Stomach (tissue), 9 donors: Measurements from ENCODE around the gene CLK2. TPM values are rescaled to one million over a fixed set of nuclear protein-coding genes. Genes with fewer than 3 reads are reported as not detected.

Experiments
- DNase-seq, 2 donors: peaks; one replicate each; pipeline versions ENCODE4 v3.0.0 to v3.0.0-alpha.2; 2013 to 2019
- H3K27ac ChIP-seq, 5 donors: fragments of 200-600 bp in 4 of 5; sonication (generic) in 4 of 5; one replicate each; pipeline ENCODE4 v1.5.1; 2013 to 2019; ENCODE audit warnings: mild to moderate bottlenecking in 1 of 5, moderate library complexity in 1 of 5
- H3K27me3 ChIP-seq, 3 donors: fragments of 200-600 bp; sonication (generic); one replicate each; pipeline ENCODE4 v1.5.1; 2017 to 2019; ENCODE audit warnings: mixed run types in 1 of 3
- H3K36me3 ChIP-seq, 4 donors: fragments of 200-600 bp; sonication (generic); 1 replicate in 3 of 4; 2 replicates in 1 of 4; pipeline ENCODE4 v1.5.1; 2016 to 2019
- H3K4me1 ChIP-seq, 4 donors: fragments of 200-600 bp; sonication (generic); one replicate each; pipeline ENCODE4 v1.5.1; 2016 to 2019
- H3K4me3 ChIP-seq, 4 donors: fragments of 200-600 bp; sonication (generic) in 3 of 4; one replicate each; pipeline ENCODE4 v1.5.1; 2016 to 2019; ENCODE audit warnings: mild to moderate bottlenecking in 1 of 4
- H3K9me3 ChIP-seq, 4 donors: fragments of 200-600 bp; sonication (generic); one replicate each; pipeline ENCODE4 v1.5.1; 2016 to 2019
- EP300 ChIP-seq: sonication (generic); formaldehyde crosslinking; IDR thresholded peaks from one replicate; pipeline ENCODE4 v1.6.1; 2017; ENCODE audit warnings: antibody characterized with exemption
- POLR2A ChIP-seq, 4 donors: fragments of 450-650 bp; IDR thresholded peaks; one replicate each; pipeline ENCODE4 v1.6.1; 2016; ENCODE audit warnings: antibody characterized with exemption in 4 of 4, control low read depth in 2 of 4, mild to moderate bottlenecking in 1 of 4, moderate library complexity in 1 of 4
- POLR2AphosphoS5 ChIP-seq, 3 donors: sonication (generic); formaldehyde crosslinking; IDR thresholded peaks; one replicate each; pipeline ENCODE4 v1.6.1; 2016; ENCODE audit warnings: antibody characterized with exemption in 3 of 3
- WGBS, 5 donors: extraction: QIAGEN DNeasy Blood & Tissue Kit in 3 of 5; methylation state at CpG; one replicate each; pipeline versions ENCODE4 v1.1.5 to v1.1.7; 2013 to 2018; 5-methylcytosine and 5-hydroxymethylcytosine counted together
- intact Hi-C: fragments of 100-400 bp; cut with DNase I; formaldehyde crosslinking; loops from one replicate; pipeline ENCODE4 v1.15.1; 2023; ENCODE audit warnings: low total_unique reads
- polyA plus RNA-seq, 3 donors: library from polyadenylated mRNA; stranded (reverse); fragments of 200-250 nt; gene quantifications; one replicate each; pipeline ENCODE4 v1.2.3, GENCODE V29; 2013
- total RNA-seq, 5 donors: library from RNA; depleted of rRNA; stranded (reverse); fragments of >200 nt; gene quantifications; one replicate each; pipeline versions ENCODE4 v1.1.0 to v1.2.3, GENCODE V29; 2014 to 2016
- TF ChIP-seq, protein P1 (sequence below), 7 experiments: fragments of 450-650 bp in 4 of 7; fragments of 200-600 bp in 3 of 7; sonication (generic) in 3 of 7; IDR thresholded peaks; one replicate each; pipeline ENCODE4 v1.5.1; 2016 to 2019; ENCODE audit warnings: antibody characterized with exemption in 7 of 7, control low read depth in 2 of 7, mild to moderate bottlenecking in 1 of 7
- donor health status: healthy with polysubstance abuse.
- donor health status: Bipolar disorder and iron deficiency.
- donor health status: healthy.

Gene CLK2
- total and polyA plus RNA-seq, 8 donors, result 16.0 to 77.6 (median 43.3) TPM

DNA sequence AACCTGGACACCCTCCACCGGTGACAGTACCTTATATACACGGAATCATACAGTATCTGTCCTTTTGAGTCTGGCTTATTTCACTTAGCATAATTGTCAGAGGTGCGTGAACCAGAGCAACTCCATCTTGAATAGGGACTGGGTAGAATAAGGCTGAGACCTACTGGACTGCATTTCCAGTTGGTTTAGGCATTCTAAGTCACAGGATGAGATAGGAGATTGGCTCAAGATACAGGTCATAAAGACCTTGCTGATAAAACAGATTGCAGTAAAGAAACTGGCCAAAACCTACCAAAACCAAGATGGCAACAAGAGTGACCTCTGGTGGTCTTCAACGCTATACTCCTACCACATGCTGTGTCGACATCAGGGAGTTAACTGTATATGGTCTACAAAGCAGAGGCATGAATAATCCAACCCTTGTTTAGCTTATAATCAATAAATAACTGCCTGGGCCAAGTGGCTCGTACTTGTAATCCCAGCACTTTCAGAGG is 34.0 kb upstream of the CLK2 start:
- WGBS, 5 donors, result 55 to 63% (median 59%) methylated on average over 6 of the region's 6 CpGs
- Histone ChIP-seq H3K4me3 (no peak overlapping the region), H3K36me3 (peaks cover 0 to 10% (median 6%) of the 10 kb centered on the region in 4 donors), H3K27ac (peak overlapping the region in 1 of 5 donors; percentile 92), H3K4me1 (peaks cover 17 to 34% (median 28%) of the 10 kb centered on the region in 4 donors), H3K9me3 (no peaks in the 10 kb centered on the region), H3K27me3 (no peaks in the 10 kb centered on the region)
- DNase-seq, result peak in 1 of 2 donors; percentile 67
- intact Hi-C loops, result no loop called here
- TF ChIP-seq, protein P1, sequence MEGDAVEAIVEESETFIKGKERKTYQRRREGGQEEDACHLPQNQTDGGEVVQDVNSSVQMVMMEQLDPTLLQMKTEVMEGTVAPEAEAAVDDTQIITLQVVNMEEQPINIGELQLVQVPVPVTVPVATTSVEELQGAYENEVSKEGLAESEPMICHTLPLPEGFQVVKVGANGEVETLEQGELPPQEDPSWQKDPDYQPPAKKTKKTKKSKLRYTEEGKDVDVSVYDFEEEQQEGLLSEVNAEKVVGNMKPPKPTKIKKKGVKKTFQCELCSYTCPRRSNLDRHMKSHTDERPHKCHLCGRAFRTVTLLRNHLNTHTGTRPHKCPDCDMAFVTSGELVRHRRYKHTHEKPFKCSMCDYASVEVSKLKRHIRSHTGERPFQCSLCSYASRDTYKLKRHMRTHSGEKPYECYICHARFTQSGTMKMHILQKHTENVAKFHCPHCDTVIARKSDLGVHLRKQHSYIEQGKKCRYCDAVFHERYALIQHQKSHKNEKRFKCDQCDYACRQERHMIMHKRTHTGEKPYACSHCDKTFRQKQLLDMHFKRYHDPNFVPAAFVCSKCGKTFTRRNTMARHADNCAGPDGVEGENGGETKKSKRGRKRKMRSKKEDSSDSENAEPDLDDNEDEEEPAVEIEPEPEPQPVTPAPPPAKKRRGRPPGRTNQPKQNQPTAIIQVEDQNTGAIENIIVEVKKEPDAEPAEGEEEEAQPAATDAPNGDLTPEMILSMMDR (IDR thresholded peaks at IDR 0.05), result peak in 1 of 7 experiments; percentile 19
- TF ChIP-seq POLR2A (IDR thresholded peaks at IDR 0.05), result no peak

DNA sequence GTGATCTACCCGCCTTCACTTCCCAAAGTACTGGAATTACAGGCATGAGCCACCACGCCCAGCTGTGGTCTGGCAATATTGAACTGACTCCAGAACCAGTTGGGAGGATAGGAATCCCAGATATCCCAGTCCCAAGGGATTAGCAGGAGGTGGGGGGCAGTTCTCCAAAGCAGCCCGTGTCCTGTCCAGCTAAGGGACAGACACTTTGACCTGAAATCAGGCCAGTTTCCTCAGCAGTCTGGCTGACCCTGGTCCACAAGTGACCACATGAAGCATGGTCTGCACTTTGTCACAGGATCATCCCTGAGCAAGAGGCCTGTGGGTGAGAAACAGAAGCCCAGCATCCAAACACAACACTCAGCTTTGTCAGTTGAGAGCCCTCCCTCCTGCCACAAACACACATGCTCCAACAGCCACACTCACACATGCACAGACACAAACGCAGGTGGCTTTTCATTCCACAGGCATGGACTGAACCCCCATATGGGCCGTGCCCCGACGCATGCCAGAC is 32.6 kb upstream of the CLK2 start:
- no peak overlapping the region for H3K4me3 ChIP-seq
- intact Hi-C loops, result no loop called here
- no peak overlapping the region for H3K27ac ChIP-seq
- 63 to 86% (median 72%) methylated on average over 7 of the region's 7 CpGs for WGBS, 5 donors
- no peaks in the 10 kb centered on the region for H3K9me3 ChIP-seq
- H3K4me1 ChIP-seq, result peaks cover 17 to 28% (median 22%) of the 10 kb centered on the region in 4 donors
- peaks cover 0 to 4% (median 1%) of the 10 kb centered on the region in 4 donors for H3K36me3 ChIP-seq
- TF ChIP-seq POLR2AphosphoS5 (IDR thresholded peaks at IDR 0.05) (no peak), EP300 (no peak), POLR2A (IDR thresholded peaks at IDR 0.05) (no peak)
- TF ChIP-seq, protein P1 (IDR thresholded peaks at IDR 0.05), result no peak
- H3K27me3 ChIP-seq, result no peaks in the 10 kb centered on the region
- no peak for DNase-seq

DNA sequence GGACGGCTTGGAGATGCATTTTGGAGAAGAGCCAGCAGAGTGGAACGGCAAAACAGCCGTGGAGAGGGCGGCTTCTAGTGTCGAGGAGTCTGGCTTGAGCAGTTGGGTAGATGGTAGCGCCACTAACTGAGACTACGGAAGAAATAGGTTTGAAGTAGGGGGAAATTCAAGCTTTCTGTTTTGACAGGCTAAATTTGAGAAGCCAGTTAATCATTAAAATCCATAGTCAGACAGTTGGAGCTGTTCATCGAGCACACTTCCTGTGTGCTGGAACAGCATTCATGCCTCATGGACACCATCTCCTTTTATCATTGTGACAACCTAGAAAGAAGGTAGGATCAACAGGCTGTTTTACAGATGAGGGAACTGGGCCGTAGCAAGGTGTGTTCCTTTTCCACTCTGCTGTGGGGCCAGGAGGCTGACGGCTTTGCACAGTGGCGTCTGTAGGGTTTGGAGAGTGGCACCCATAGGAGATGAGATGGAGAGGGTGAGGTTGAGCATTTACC is 31.3 kb upstream of the CLK2 start:
- no peaks in the 10 kb centered on the region for H3K36me3 ChIP-seq
- peaks cover 4 to 15% (median 9%) of the 10 kb centered on the region in 4 donors for H3K4me1 ChIP-seq
- H3K4me3 ChIP-seq, result no peak overlapping the region
- H3K9me3 ChIP-seq, result no peaks in the 10 kb centered on the region
- TF ChIP-seq EP300 (no peak), POLR2AphosphoS5 (IDR thresholded peaks at IDR 0.05) (no peak)
- TF ChIP-seq, protein P1 (IDR thresholded peaks at IDR 0.05), result no peak
- intact Hi-C loops, result no loop called here
- no peak for DNase-seq
- no peak overlapping the region for H3K27ac ChIP-seq
- no peaks in the 10 kb centered on the region for H3K27me3 ChIP-seq
- WGBS, 5 donors, result 71 to 80% (median 75%) methylated on average over 11 of the region's 11 CpGs

DNA sequence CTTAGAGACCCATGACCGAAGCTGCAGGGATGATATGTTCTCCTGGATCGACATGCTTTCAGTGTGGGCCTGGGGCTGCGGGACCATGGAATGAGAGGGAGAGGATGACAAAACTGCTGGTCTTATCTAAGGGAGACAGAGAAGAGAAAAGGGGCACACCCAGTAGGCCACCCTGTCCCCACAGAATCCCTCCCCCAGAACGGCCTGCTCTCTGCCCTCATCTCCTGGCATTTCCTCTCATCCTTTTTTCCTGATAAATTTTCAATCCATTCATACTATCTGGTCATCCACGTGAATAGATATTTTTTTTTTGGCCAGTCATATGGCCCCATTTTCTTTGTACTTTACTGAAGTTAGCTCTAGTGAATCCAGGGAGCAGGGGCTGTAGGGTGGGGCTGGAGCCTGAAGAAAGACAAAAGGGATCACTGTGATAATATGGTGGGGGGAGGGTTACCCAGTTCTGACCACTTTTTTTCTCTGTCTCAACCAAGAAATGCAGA is 28.1 kb upstream of the CLK2 start, which contains the start of gene PKLR:
PKLR (minus strand) TSS at position 97 of the 500 bp plus-strand sequence; CDS start at position 54, 43 bp downstream.
- no peaks in the 10 kb centered on the region for H3K36me3 ChIP-seq
- H3K9me3 ChIP-seq, result no peaks in the 10 kb centered on the region
- H3K4me1 ChIP-seq, result no peaks in the 10 kb centered on the region
- intact Hi-C loops, result no loop called here
- 83 to 87% (median 86%) methylated on average over 5 of the region's 5 CpGs for WGBS, 5 donors
- H3K27me3 ChIP-seq, result peaks cover 0 to 14% (median under 1%) of the 10 kb centered on the region in 3 donors
- no peak for TF ChIP-seq POLR2A (IDR thresholded peaks at IDR 0.05)
- TF ChIP-seq POLR2AphosphoS5 (IDR thresholded peaks at IDR 0.05), result no peak
- no peak for TF ChIP-seq EP300
- TF ChIP-seq, protein P1 (IDR thresholded peaks at IDR 0.05), result no peak
- no peak for DNase-seq
- H3K27ac ChIP-seq, result no peak within 1 kb of the TSS
- no peak within 1 kb of the TSS for H3K4me3 ChIP-seq
